Caco-2 (cell line): ENCODE data around the gene CCL4. TPM values are rescaled to one million over a fixed set of nuclear protein-coding genes. Genes with fewer than 3 reads are reported as not detected.
"Not testable (repeated sequence)": the region's sequence is repeated elsewhere in the genome, so short reads cannot be mapped to it uniquely, and the experiment has no call there.

Source experiments
- BruUV-seq: library from RNA; stranded (reverse); fragments of 400-500 nt; replicated peaks from 2 replicates; lab custom pipeline; 2021; lab: Mats Ljungman, UMichigan
- CTCF ChIA-PET: fragments of 300-600 bp; sonication (Branson Sonifier 250); formaldehyde crosslinking; loops from one replicate; lab custom pipeline; 2022; ENCODE audit warnings: antibody characterized with exemption; lab: Charles Lee
- POLR2A ChIA-PET: fragments of 300-600 bp; sonication (Branson Sonifier 250); formaldehyde crosslinking; loops from one replicate; lab custom pipeline; 2022; ENCODE audit warnings: antibody characterized with exemption; lab: Charles Lee
- DNase-seq, 2 experiments: peaks; one replicate each; pipeline versions ENCODE4 v3.0.0 to v3.0.0-alpha.2; 2020 to 2022
- H3K27me3 ChIP-seq: replicated peaks from 2 replicates; pipeline ENCODE4 v1.6.0; 2011; ENCODE audit warnings: low read length; ENCODE audit not compliant: control insufficient read depth, insufficient read depth
- H3K36me3 ChIP-seq: 2 replicates; pipeline ENCODE4 v1.5.1; 2011; ENCODE audit warnings: low read length; ENCODE audit not compliant: control insufficient read depth, insufficient read depth
- H3K4me1 ChIP-seq: fragments of 250-450 bp; sonication (Bioruptor Pico); 2 replicates; pipeline ENCODE4 v1.5.1; 2020; ENCODE audit warnings: mild to moderate bottlenecking
- H3K4me3 ChIP-seq: 2 replicates; pipeline ENCODE4 v1.5.1; 2011; ENCODE audit warnings: low read depth, mild to moderate bottlenecking, control low read depth, low read length
- H3K9me3 ChIP-seq: fragments of 250-450 bp; sonication (Bioruptor Pico); 2 replicates; pipeline ENCODE4 v1.5.1; 2020; ENCODE audit warnings: mild to moderate bottlenecking, moderate library complexity
- H3K27ac Mint-ChIP-seq: one replicate; pipeline ENCODE4 v1.8.0; 2022; ENCODE audit warnings: mixed read lengths; ENCODE audit not compliant: unreplicated experiment
- H3K27me3 Mint-ChIP-seq: one replicate; pipeline ENCODE4 v1.8.0; 2022; ENCODE audit warnings: mixed read lengths; ENCODE audit not compliant: insufficient read depth, unreplicated experiment
- H3K36me3 Mint-ChIP-seq: one replicate; pipeline ENCODE4 v1.8.0; 2022; ENCODE audit warnings: mild to moderate bottlenecking, mixed read lengths; ENCODE audit not compliant: insufficient read depth, unreplicated experiment
- H3K4me1 Mint-ChIP-seq: one replicate; pipeline ENCODE4 v1.8.0; 2022; ENCODE audit warnings: low read depth, mixed read lengths; ENCODE audit not compliant: unreplicated experiment
- H3K4me3 Mint-ChIP-seq: one replicate; pipeline ENCODE4 v1.8.0; 2022; ENCODE audit warnings: mild to moderate bottlenecking, moderate library complexity, mixed read lengths; ENCODE audit not compliant: unreplicated experiment
- H3K9me3 Mint-ChIP-seq: one replicate; pipeline ENCODE4 v1.8.0; 2022; ENCODE audit warnings: mixed read lengths; ENCODE audit not compliant: unreplicated experiment
- CTCF ChIP-seq, 2 experiments: fragments of 200-600 bp in 1 of 2; IDR thresholded peaks; 1 replicate in 1 of 2; 2 replicates in 1 of 2; pipeline versions ENCODE4 v1.5.1 to v1.8.0; 2011 to 2022; ENCODE audit warnings: antibody characterized with exemption in 1 of 2, control low read depth in 1 of 2, inconsistent platforms in 1 of 2, low read depth in 1 of 2, low read length in 1 of 2, mild to moderate bottlenecking in 1 of 2, moderate library complexity in 1 of 2; ENCODE audit not compliant: insufficient read depth in 1 of 2, severe bottlenecking in 1 of 2, unreplicated experiment in 1 of 2
- intact Hi-C: fragments of 100-400 bp; cut with micrococcal nuclease; formaldehyde crosslinking; loops from one replicate; pipeline ENCODE4 v1.10.0; 2022; ENCODE audit not compliant: unreplicated experiment
- total RNA-seq: library from RNA; stranded (reverse); gene quantifications from 2 replicates; pipeline ENCODE4 v1.2.3, GENCODE V29; 2022

CCL4 gene
- total RNA-seq, 1 experiment from 2014 or later = not detected

DNA sequence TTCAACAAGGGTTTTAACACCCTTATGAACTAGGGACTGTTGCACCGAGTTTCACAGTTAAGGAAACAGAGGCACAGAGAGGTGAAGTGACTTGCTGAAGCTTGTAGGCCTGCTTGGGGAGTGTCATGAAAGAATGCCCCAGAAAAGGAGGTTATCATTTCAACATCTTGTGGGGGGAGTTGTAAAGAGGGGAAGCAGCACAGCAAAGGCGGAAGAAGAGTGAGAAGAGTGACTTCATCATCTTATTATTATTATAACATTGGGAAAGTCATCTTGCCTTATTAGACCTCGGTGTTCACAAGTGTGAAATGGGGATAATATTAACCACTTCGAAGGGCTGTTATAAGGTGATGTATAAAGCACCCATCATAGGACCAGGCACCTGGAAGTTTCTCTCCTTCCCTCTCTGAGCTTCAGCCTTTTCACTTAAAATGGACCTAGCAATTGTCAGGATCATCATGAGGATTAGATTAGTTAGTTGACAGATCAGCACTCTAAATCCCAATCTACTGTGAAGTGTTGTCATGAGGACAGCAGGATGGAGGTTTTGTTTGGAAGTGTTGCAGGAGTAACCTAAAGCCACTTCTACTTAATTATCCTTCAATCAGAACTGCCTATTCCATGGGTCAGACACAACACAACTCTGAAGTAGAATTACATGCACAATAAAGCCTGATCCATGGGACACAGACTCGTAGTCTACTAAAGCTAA is 2.3 kb downstream of the CCL4 start:
- H3K4me1 ChIP-seq = no peaks in the 10 kb centered on the region
- BruUV-seq = no TSS peak
- Mint-ChIP-seq H3K27ac (no peak overlapping the region), H3K36me3 (no peaks in the 10 kb centered on the region), H3K4me1 (no peaks in the 10 kb centered on the region), H3K27me3 (peaks cover 21% of the 10 kb centered on the region), H3K4me3 (no peak overlapping the region), H3K9me3 (no peaks in the 10 kb centered on the region)
- no peak for TF ChIP-seq CTCF (IDR thresholded peaks at IDR 0.05; ENCODE audit: insufficient read depth in 1 of 2, low read depth in 1 of 2, low read length in 1 of 2, severe bottlenecking in 1 of 2, unreplicated experiment in 1 of 2)
- H3K27me3 ChIP-seq = 0 out of 2 replicates have a peak, but pooled peaks cover 3% of the 10 kb centered on the region
- no peak overlapping the region for H3K4me3 ChIP-seq
- no peaks in the 10 kb centered on the region for H3K36me3 ChIP-seq
- H3K9me3 ChIP-seq = no peaks in the 10 kb centered on the region
- ChIA-PET CTCF (no interaction called here), POLR2A (no interaction called here)
- no peak for DNase-seq
- intact Hi-C loops = no loop called here

DNA sequence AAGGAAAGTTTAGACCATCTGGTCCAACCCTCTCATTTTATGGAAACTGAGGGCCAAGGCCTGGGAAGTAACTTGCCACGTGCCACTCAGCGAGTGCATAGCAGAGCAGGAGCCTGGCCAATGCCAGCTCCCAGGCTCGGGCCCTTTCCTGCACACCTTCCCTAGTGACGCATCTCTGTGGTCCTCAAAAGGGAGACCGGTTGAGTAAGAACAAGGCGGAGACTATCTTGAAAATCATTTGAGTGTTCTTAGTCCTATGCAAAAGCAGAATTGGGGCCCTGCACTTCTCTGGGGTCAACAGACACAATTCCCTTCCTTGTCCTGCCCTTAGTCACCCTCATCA is 2.8 kb downstream of the CCL4 start:
- Mint-ChIP-seq H3K36me3 (no peaks in the 10 kb centered on the region), H3K27ac (no peak overlapping the region), H3K4me3 (no peak overlapping the region), H3K27me3 (peaks cover 21% of the 10 kb centered on the region), H3K4me1 (no peaks in the 10 kb centered on the region), H3K9me3 (no peaks in the 10 kb centered on the region)
- no peak for TF ChIP-seq CTCF (IDR thresholded peaks at IDR 0.05; ENCODE audit: insufficient read depth in 1 of 2, low read depth in 1 of 2, low read length in 1 of 2, severe bottlenecking in 1 of 2, unreplicated experiment in 1 of 2)
- H3K9me3 ChIP-seq = no peaks in the 10 kb centered on the region
- no peaks in the 10 kb centered on the region for H3K4me1 ChIP-seq
- H3K36me3 ChIP-seq = no peaks in the 10 kb centered on the region
- no TSS peak for BruUV-seq
- ChIA-PET CTCF (no interaction called here), POLR2A (no interaction called here)
- no peak for DNase-seq
- no peak overlapping the region for H3K4me3 ChIP-seq
- 0 out of 2 replicates have a peak, but pooled peaks cover 3% of the 10 kb centered on the region for H3K27me3 ChIP-seq
- intact Hi-C loops = no loop called here

DNA sequence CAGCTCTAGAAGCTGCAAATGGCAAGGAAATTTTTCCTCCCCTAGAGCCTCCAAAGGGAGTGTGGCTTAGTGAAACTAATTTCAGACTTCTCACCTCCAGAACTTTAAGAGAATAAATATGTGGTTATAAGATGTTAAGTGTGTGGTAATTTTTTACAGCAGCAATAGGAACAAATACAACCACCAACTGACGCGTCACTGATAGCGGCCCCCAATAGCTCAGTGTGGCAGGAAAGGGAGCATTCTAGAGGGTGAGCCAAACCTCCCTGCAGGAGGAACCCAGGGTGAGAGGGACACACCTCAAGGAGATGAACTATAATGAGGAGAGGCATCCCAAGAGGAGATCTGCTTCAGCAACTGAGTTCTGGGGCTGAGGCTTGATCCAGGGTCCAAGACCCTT is 4.0 kb downstream of the CCL4 start:
- ChIA-PET CTCF (no interaction called here), POLR2A (no interaction called here)
- H3K4me1 Mint-ChIP-seq = no peaks in the 10 kb centered on the region
- DNase-seq = no peak
- Histone ChIP-seq H3K27me3 (0 out of 2 replicates have a peak, but pooled peaks cover 3% of the 10 kb centered on the region), H3K4me1 (no peaks in the 10 kb centered on the region), H3K9me3 (no peaks in the 10 kb centered on the region), H3K4me3 (no peak overlapping the region), H3K36me3 (no peaks in the 10 kb centered on the region)
- no peak overlapping the region for H3K4me3 Mint-ChIP-seq
- intact Hi-C loops = no loop called here
- no peaks in the 10 kb centered on the region for H3K36me3 Mint-ChIP-seq
- no peak overlapping the region for H3K27ac Mint-ChIP-seq
- H3K27me3 Mint-ChIP-seq = peaks cover 23% of the 10 kb centered on the region
- BruUV-seq = no TSS peak
- H3K9me3 Mint-ChIP-seq = no peaks in the 10 kb centered on the region
- no peak for TF ChIP-seq CTCF (IDR thresholded peaks at IDR 0.05; ENCODE audit: insufficient read depth in 1 of 2, low read depth in 1 of 2, low read length in 1 of 2, severe bottlenecking in 1 of 2, unreplicated experiment in 1 of 2)

DNA sequence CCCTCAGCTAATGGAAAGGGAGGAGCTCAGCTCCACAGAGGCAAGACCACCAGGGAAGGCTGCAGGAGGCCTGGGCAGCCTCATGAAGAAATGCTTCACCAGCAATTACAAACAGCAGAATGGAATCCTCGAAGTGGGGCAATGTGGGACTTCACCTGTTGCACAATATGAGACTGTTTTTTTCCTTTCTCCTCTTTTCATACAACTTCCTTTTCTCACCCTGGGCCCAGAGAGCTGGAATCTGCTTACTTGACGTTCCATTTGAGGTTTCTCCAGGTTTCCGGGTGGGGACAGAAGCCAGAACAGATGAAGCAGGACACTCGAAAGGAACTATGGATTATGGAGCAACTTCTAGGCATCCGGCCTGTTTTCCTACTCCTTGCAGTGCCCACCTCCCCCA is 4.6 kb downstream of the CCL4 start:
- BruUV-seq, CTCF ChIA-PET: not testable (repeated sequence)
- peaks cover 20% of the 10 kb centered on the region for H3K27me3 Mint-ChIP-seq

More for the DNA sequence above, 4.6 kb downstream of the CCL4 start:
- H3K4me1 ChIP-seq, POLR2A ChIA-PET, H3K27ac Mint-ChIP-seq, H3K36me3 ChIP-seq, H3K9me3 ChIP-seq, DNase-seq, H3K4me3 Mint-ChIP-seq, H3K4me1 Mint-ChIP-seq, H3K27me3 ChIP-seq, H3K36me3 Mint-ChIP-seq, intact Hi-C loops, H3K9me3 Mint-ChIP-seq, H3K4me3 ChIP-seq: not testable (repeated sequence)
